Astrocyte (in vitro differentiated cells and primary cell): ENCODE measurements around the gene PCDHGA1. TPM values are rescaled to one million over a fixed set of nuclear protein-coding genes. Genes with fewer than 3 reads are reported as not detected.
A peak's percentile ranks its signal among the peaks of the same experiment; 100 is the strongest.
"Not testable (repeated sequence)": the region's sequence is repeated elsewhere in the genome, so short reads cannot be mapped to it uniquely, and the experiment has no call there.

Experiments used
- DNase-seq: peaks from one replicate; pipeline ENCODE4 v3.0.0-alpha.2; 2010; ENCODE audit warnings: low read depth
- FAIRE-seq: peaks from 2 replicates; lab custom pipeline; 2011; peaks lifted over from hg19 to GRCh38; lab: Jason Lieb, UNC
- H2AFZ ChIP-seq: 2 replicates; pipeline ENCODE4 v1.6.0; 2012; ENCODE audit warnings: low read depth, low read length, inconsistent platforms
- H3K27ac ChIP-seq: 2 replicates; pipeline ENCODE4 v1.5.1; 2011; ENCODE audit warnings: low read depth, low read length, inconsistent platforms
- H3K27me3 ChIP-seq: 2 replicates; pipeline ENCODE4 v1.6.0; 2011; ENCODE audit warnings: low read length, inconsistent platforms; ENCODE audit not compliant: insufficient read depth
- H3K36me3 ChIP-seq: 2 replicates; pipeline ENCODE4 v1.5.1; 2011; ENCODE audit warnings: low read length, inconsistent platforms; ENCODE audit not compliant: insufficient read depth
- H3K4me1 ChIP-seq: 2 replicates; pipeline ENCODE4 v1.5.1; 2011; ENCODE audit warnings: low read length, inconsistent platforms; ENCODE audit not compliant: insufficient read depth
- H3K4me2 ChIP-seq: 2 replicates; pipeline ENCODE4 v1.6.0; 2012; ENCODE audit warnings: low read length, inconsistent platforms
- H3K4me3 ChIP-seq: 2 replicates; pipeline ENCODE4 v1.5.1; 2011; ENCODE audit warnings: low read depth, mild to moderate bottlenecking, low read length, inconsistent platforms; ENCODE audit not compliant: insufficient read depth
- H3K79me2 ChIP-seq: 2 replicates; pipeline ENCODE4 v1.6.0; 2012; ENCODE audit warnings: mild to moderate bottlenecking, low read length, inconsistent platforms; ENCODE audit not compliant: insufficient read depth
- H3K9ac ChIP-seq: 2 replicates; pipeline ENCODE4 v1.6.0; 2012; ENCODE audit warnings: mild to moderate bottlenecking, low read length, inconsistent platforms
- H3K9me3 ChIP-seq: 2 replicates; pipeline ENCODE4 v1.5.1; 2012; ENCODE audit warnings: low read depth, mild to moderate bottlenecking, low read length, inconsistent platforms; ENCODE audit not compliant: insufficient read depth
- H4K20me1 ChIP-seq: 2 replicates; pipeline ENCODE4 v1.6.0; 2012; ENCODE audit warnings: low read length, inconsistent platforms; ENCODE audit not compliant: insufficient read depth
- H3K27ac Mint-ChIP-seq: one replicate; pipeline ENCODE4 v1.8.0; 2021; ENCODE audit warnings: mild to moderate bottlenecking, mixed read lengths; ENCODE audit not compliant: unreplicated experiment
- H3K27me3 Mint-ChIP-seq: one replicate; pipeline ENCODE4 v1.8.0; 2021; ENCODE audit warnings: low read depth, mixed read lengths; ENCODE audit not compliant: unreplicated experiment
- H3K36me3 Mint-ChIP-seq: one replicate; pipeline ENCODE4 v1.8.0; 2021; ENCODE audit warnings: low read depth, mixed read lengths; ENCODE audit not compliant: unreplicated experiment
- H3K4me1 Mint-ChIP-seq: one replicate; pipeline ENCODE4 v1.8.0; 2021; ENCODE audit warnings: low read depth, mixed read lengths; ENCODE audit not compliant: unreplicated experiment
- H3K4me3 Mint-ChIP-seq: one replicate; pipeline ENCODE4 v1.8.0; 2021; ENCODE audit warnings: mild to moderate bottlenecking, moderate library complexity, mixed read lengths; ENCODE audit not compliant: unreplicated experiment
- H3K9me3 Mint-ChIP-seq: one replicate; pipeline ENCODE4 v1.8.0; 2021; ENCODE audit warnings: mild to moderate bottlenecking, mixed read lengths; ENCODE audit not compliant: unreplicated experiment
- EZH2 ChIP-seq: IDR thresholded peaks from 2 replicates; pipeline ENCODE4 v1.6.1; 2012; ENCODE audit warnings: mild to moderate bottlenecking, low read length, inconsistent platforms; ENCODE audit not compliant: insufficient read depth
- total RNA-seq: library from RNA; stranded (reverse); gene quantifications from 2 replicates; pipeline ENCODE4 v1.2.1, GENCODE V29; 2021
- TF ChIP-seq, protein P1 (sequence below): IDR thresholded peaks from 2 replicates; pipeline ENCODE4 v1.5.1; 2011; ENCODE audit warnings: low read depth, mild to moderate bottlenecking, inconsistent platforms, low read length, moderate library complexity; ENCODE audit not compliant: insufficient read depth

PCDHGA1 gene
- total RNA-seq, 1 donor from 2014 or later: 0.27 TPM

DNA sequence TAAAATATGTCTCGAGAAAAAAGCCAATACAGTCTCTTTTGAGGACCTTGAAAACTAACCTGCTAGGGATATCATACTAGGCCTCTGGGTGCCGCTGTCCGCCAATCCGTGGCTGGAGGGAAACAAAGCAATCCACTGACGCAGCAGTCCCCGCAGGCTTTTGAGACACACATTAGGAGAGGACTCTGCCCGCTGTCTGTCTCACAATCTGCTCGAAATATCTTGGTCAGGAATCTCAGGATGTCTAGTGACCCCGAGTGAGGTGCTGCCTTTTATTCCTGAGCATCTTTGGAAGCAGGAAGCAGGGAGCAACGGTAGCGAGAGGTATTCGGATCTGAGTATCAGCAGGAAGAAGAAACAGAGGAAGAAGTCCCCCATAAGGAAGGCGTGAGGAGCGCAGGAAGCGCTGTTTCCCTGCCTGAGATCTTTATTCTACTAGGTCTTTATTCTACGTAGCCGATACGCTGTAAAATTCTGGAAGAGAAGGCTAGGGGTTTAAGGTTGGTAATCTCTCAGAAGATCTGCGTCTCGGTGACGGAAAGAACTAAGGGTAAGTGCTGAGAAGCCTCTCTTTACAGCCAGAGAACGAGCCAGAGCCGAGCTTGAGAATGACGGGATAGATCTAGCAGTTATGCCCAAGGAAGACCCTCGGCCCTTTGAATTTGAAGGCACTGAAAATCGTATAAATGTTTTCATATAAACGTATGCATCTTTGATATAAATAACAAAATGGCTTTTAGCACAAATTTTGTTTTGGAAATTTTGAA, 4.0 kb upstream of the PCDHGA1 start:
- FAIRE-seq (no peak), DNase-seq (peak; percentile 68)
- Mint-ChIP-seq H3K27ac (no peak overlapping the region), H3K4me3 (peak overlapping the region; percentile 47), H3K27me3 (no peaks in the 10 kb centered on the region), H3K9me3 (peaks cover 9% of the 10 kb centered on the region), H3K4me1 (no peaks in the 10 kb centered on the region), H3K36me3 (no peaks in the 10 kb centered on the region)
- Histone ChIP-seq H3K4me1 (no peaks in the 10 kb centered on the region), H3K27ac (peak overlapping the region; percentile 31), H3K4me2 (peak overlapping the region; percentile 93), H3K79me2 (no peaks in the 10 kb centered on the region), H2AFZ (peak overlapping the region; percentile 91), H3K9me3 (peaks cover 16% of the 10 kb centered on the region), H3K4me3 (peak overlapping the region; percentile 66), H3K36me3 (no peaks in the 10 kb centered on the region), H3K9ac (peak overlapping the region; percentile 80), H4K20me1 (no peaks in the 10 kb centered on the region), H3K27me3 (no peaks in the 10 kb centered on the region)
- TF ChIP-seq EZH2: no peak
- TF ChIP-seq, protein P1, sequence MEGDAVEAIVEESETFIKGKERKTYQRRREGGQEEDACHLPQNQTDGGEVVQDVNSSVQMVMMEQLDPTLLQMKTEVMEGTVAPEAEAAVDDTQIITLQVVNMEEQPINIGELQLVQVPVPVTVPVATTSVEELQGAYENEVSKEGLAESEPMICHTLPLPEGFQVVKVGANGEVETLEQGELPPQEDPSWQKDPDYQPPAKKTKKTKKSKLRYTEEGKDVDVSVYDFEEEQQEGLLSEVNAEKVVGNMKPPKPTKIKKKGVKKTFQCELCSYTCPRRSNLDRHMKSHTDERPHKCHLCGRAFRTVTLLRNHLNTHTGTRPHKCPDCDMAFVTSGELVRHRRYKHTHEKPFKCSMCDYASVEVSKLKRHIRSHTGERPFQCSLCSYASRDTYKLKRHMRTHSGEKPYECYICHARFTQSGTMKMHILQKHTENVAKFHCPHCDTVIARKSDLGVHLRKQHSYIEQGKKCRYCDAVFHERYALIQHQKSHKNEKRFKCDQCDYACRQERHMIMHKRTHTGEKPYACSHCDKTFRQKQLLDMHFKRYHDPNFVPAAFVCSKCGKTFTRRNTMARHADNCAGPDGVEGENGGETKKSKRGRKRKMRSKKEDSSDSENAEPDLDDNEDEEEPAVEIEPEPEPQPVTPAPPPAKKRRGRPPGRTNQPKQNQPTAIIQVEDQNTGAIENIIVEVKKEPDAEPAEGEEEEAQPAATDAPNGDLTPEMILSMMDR: peak; percentile 50

- no peak for DNase-seq
- no peak overlapping the region for H3K4me3 Mint-ChIP-seq
- H3K9me3 Mint-ChIP-seq: peaks cover 10% of the 10 kb centered on the region
Measured at GRCh38 chr5:141328231-141328630, 2.1 kb upstream of the PCDHGA1 start.

GRCh38 chr5:141332571-141332970, 2.3 kb downstream of the PCDHGA1 start:
- not testable (repeated sequence) for H3K27ac Mint-ChIP-seq, H3K79me2 ChIP-seq, H3K4me1 ChIP-seq, H3K27me3 Mint-ChIP-seq, H4K20me1 ChIP-seq, H3K36me3 ChIP-seq, H2AFZ ChIP-seq, H3K4me2 ChIP-seq, H3K4me1 Mint-ChIP-seq, H3K27me3 ChIP-seq, FAIRE-seq, H3K27ac ChIP-seq, H3K4me3 ChIP-seq, H3K4me3 Mint-ChIP-seq, H3K36me3 Mint-ChIP-seq, H3K9ac ChIP-seq, DNase-seq
- peaks cover 28% of the 10 kb centered on the region for H3K9me3 ChIP-seq
- H3K9me3 Mint-ChIP-seq: peaks cover 14% of the 10 kb centered on the region

More at GRCh38 chr5:141328231-141328630, 2.1 kb upstream of the PCDHGA1 start:
- FAIRE-seq: no peak
- Histone ChIP-seq H3K36me3 (no peaks in the 10 kb centered on the region), H3K4me2 (no peak overlapping the region), H4K20me1 (no peaks in the 10 kb centered on the region), H3K4me3 (no peak overlapping the region), H3K9ac (no peak overlapping the region), H3K27me3 (no peaks in the 10 kb centered on the region), H3K9me3 (peaks cover 25% of the 10 kb centered on the region), H3K79me2 (no peaks in the 10 kb centered on the region), H2AFZ (no peak overlapping the region), H3K4me1 (no peaks in the 10 kb centered on the region), H3K27ac (no peak overlapping the region)
- TF ChIP-seq EZH2: no peak
- TF ChIP-seq, protein P1: no peak
- Mint-ChIP-seq H3K4me1 (no peaks in the 10 kb centered on the region), H3K27ac (no peak overlapping the region), H3K27me3 (no peaks in the 10 kb centered on the region), H3K36me3 (no peaks in the 10 kb centered on the region)
